Muscle of leg (tissue), 11 donors: ENCODE results near the gene GARRE1. TPM values are rescaled to one million over a fixed set of nuclear protein-coding genes. Genes with fewer than 3 reads are reported as not detected.

ENCODE experiments used
- DNase-seq: peaks from one replicate; pipeline ENCODE4 v3.0.0; 2013
- H3K27ac ChIP-seq: one replicate; pipeline ENCODE4 v1.5.1; 2013; ENCODE audit warnings: mild to moderate bottlenecking, low read length, control low read depth
- H3K27me3 ChIP-seq: one replicate; pipeline ENCODE4 v1.6.1; 2013; ENCODE audit warnings: low read length; ENCODE audit not compliant: control insufficient read depth, insufficient read depth
- H3K36me3 ChIP-seq: one replicate; pipeline ENCODE4 v1.6.1; 2013; ENCODE audit warnings: low read length; ENCODE audit not compliant: control insufficient read depth, insufficient read depth
- H3K4me1 ChIP-seq: one replicate; pipeline ENCODE4 v1.6.1; 2013; ENCODE audit warnings: low read length; ENCODE audit not compliant: control insufficient read depth, insufficient read depth
- H3K4me3 ChIP-seq: one replicate; pipeline ENCODE4 v1.5.1; 2013; ENCODE audit warnings: low read length, control low read depth
- H3K9me3 ChIP-seq: replicated peaks from 2 replicates; pipeline ENCODE4 v1.6.1; 2013; ENCODE audit warnings: low read depth, low read length; ENCODE audit not compliant: control insufficient read depth
- WGBS: methylation state at CpG from one replicate; pipeline ENCODE4 v1.1.5; 2013; ENCODE audit warnings: missing lambda C conversion rate; ENCODE audit not compliant: insufficient coverage; 5-methylcytosine and 5-hydroxymethylcytosine counted together
- polyA plus RNA-seq, 8 donors: library from polyadenylated mRNA; unstranded; fragments of 120-200 nt; gene quantifications; one replicate each; pipeline versions ENCODE4 v1.2.1 to v1.2.3, GENCODE V29; 2013; ENCODE audit warnings: inconsistent platforms in 1 of 8, low replicate concordance in 1 of 8; ENCODE audit not compliant: insufficient read length in 8 of 8, insufficient read depth in 1 of 8
- total RNA-seq: library from RNA; stranded (reverse); fragments of 120-200 nt; gene quantifications from one replicate; pipeline ENCODE4 v1.2.4, GENCODE V29; 2013

The GARRE1 gene
- total and polyA plus RNA-seq, 9 donors, result 18.0 to 24.2 (median 20.8) TPM

DNA sequence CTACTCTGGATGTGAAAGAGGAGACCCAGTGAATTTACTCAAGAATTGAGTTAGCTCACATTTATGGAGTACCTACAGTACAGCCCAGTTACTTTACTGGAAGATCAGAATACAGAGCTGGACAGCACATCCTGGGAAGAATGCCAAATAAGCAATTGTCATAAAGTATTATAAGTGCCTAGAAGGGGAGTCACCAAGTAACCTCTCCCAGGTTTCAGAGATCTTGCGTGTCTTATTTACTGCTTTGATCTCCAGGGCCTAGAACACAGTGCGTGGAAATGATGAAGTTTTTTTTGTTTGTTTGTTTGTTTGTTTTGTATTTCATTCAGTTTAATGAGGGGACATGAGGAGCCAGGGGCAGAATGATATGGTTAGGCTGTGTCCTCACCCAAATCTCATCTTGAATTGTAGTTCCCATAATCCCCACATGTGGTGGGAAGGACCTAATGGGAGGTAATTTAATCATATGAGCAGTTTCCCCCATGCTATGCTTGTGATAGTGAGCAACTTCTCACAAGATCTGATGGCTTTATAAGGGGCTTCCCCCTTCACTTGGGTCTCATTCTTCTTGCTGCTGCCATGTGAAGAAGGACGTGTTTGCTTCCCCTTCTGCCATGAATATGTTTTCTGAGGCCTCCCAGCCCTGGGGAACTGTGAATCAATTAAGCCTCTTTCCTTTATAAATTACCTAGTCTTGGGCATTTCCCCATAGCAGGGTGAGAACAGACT is 5.2 kb downstream of the GARRE1 start:
- Histone ChIP-seq H3K27me3 (no peaks in the 10 kb centered on the region), H3K36me3 (peaks cover 4% of the 10 kb centered on the region), H3K4me3 (no peak overlapping the region), H3K9me3 (no peaks in the 10 kb centered on the region), H3K4me1 (peaks cover 21% of the 10 kb centered on the region), H3K27ac (no peak overlapping the region)
- DNase-seq, result no peak
- WGBS, result 73% methylated on average over 3 of the region's 3 CpGs

DNA sequence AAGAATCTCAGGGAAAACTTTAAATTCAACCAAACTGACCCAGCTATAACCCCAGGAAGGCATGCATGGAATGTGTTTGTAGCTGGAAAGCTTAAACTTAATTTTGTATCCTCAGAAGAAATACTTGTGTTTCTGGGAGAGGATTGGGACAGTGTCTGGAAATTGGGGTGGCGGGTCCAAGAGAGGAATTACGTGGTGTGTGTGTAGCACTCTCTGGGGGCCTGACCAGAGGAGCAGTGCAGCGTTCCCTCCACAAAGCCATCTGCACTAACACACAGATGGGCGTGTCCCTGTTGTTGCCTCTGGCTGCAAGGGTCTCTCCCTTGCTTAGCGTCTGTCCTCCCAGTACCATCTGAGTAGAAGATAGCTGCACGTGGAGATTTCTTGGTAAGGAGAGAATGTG is 6.4 kb downstream of the GARRE1 start:
- H3K27me3 ChIP-seq, result no peaks in the 10 kb centered on the region
- peaks cover 18% of the 10 kb centered on the region for H3K4me1 ChIP-seq
- H3K9me3 ChIP-seq, result no peaks in the 10 kb centered on the region
- WGBS, result 0% methylated on average over 1 of the region's 6 CpGs
- H3K4me3 ChIP-seq, result no peak overlapping the region
- H3K36me3 ChIP-seq, result peaks cover 4% of the 10 kb centered on the region
- peak; percentile 72 for DNase-seq
- peak overlapping the region; percentile 47 for H3K27ac ChIP-seq

DNA sequence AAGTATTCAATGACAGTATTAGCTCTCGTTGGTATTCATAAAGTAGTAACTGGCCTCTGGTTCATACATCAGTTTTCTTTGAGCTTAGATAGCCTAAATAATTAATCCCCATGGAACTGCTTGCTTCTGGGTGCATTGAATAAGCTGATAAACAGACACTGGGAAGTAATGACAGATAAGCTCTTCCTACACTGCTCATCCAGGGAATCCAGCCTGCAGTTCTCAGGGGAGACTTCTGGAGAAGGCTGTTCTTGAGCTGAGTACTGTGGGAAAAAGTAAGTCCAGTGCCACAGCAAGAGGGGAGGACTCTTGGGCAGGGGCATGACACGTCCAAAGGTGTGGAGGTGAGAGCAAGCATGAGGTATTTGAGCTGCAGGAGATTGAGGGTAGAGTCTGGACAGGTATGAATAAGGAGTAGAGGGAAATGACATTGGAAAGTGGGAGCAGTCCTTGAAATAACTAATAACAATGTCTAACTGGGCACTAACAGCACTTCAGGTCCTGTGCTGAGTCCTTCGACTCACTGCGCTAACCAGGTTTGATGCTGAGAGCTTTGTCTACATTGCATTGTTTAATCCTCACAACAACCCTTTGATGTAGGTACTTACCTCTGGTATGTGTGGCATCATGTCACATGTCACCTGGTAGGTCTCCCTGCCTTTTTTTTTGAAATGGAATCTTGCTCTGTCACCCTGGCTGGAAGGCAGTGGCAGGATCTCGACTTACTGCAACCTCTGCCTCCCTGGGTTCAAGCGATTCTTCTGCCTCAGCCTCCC is 7.2 kb downstream of the GARRE1 start:
- peaks cover 16% of the 10 kb centered on the region for H3K4me1 ChIP-seq
- no peak overlapping the region for H3K4me3 ChIP-seq
- H3K36me3 ChIP-seq, result peaks cover 8% of the 10 kb centered on the region
- no peak for DNase-seq
- H3K27ac ChIP-seq, result peak overlapping the region; percentile 48
- 62% methylated on average over 3 of the region's 6 CpGs for WGBS
- no peaks in the 10 kb centered on the region for H3K9me3 ChIP-seq
- no peaks in the 10 kb centered on the region for H3K27me3 ChIP-seq

DNA sequence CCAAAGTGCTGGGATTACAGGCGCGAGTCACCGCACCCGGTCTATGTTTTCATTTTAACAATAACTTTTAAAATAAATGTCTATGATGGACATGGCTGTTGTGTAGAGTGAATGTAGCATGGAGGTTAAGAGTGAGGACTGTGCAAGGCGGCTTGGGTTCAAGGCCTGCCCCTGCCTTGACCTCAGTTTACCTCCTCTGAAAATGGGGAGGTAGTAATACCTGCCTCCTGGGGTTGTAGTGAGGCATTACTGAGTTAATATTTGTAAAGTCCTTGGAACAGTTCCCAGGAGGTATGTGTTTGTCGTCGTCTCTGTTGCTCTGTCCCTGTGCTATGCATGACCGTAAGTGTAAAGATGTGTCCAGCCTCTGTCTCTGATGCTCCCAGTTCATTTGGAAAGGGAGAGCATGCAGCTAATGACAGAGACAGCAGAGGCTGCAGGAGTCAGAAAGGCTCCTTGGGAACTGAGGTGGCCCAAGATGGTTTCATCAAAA is 9.4 kb downstream of the GARRE1 start:
- Histone ChIP-seq H3K9me3 (no peaks in the 10 kb centered on the region), H3K4me3 (no peak overlapping the region), H3K4me1 (peaks cover 17% of the 10 kb centered on the region), H3K27me3 (no peaks in the 10 kb centered on the region), H3K36me3 (peaks cover 5% of the 10 kb centered on the region), H3K27ac (no peak overlapping the region)
- WGBS, result 63% methylated on average over 4 of the region's 8 CpGs
- no peak for DNase-seq

DNA sequence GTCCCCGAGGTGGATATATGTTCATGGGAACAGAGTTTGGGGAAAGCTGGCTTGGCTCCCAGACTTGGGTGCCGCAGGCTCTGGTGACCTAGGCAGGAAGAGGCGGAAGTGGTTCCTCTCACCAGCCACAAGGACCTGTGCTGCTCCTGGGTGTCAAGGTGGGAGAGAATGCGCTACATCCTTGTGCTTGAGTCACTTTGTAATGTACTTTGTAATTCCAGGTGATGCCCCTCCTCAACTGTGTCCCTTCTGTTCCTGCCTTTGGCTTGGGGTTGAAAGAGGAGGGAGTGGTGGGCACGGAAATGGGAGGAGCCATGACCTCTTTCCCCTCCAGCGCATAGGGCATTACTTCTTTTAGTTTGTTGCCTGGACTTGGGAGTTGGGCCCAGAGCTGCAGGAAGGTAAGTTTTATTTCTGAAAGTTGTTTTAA is 10.9 kb downstream of the GARRE1 start:
- H3K9me3 ChIP-seq, result no peaks in the 10 kb centered on the region

DNA sequence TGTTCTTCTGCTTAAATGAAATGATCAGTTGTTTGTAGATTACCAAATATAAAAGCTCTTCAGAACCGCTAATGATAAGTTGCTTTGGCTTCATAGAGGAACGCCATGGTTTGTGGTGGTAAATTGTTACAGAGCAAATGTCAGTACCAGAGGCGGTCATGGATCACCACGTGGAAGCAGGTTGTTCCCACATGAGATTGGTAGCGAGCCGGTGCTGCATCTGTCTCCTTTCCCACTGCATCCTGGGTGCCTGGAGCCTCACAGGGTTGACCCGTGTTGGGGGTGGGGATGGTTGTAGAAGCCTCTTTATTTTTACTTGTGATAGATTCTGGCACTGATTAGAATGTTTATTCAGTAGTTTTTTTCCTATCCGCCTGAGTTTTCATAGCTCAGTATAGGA is 14.7 kb downstream of the GARRE1 start:
- H3K9me3 ChIP-seq, result no peaks in the 10 kb centered on the region
- DNase-seq, result no peak
- H3K36me3 ChIP-seq, result peaks cover 4% of the 10 kb centered on the region
- peak overlapping the region; percentile 96 for H3K27ac ChIP-seq
- H3K4me3 ChIP-seq, result no peak overlapping the region
- peaks cover 18% of the 10 kb centered on the region for H3K4me1 ChIP-seq
- 81% methylated on average over 4 of the region's 8 CpGs for WGBS
- H3K27me3 ChIP-seq, result no peaks in the 10 kb centered on the region

More for the DNA sequence above, 10.9 kb downstream of the GARRE1 start:
- H3K27me3 ChIP-seq, result no peaks in the 10 kb centered on the region
- H3K27ac ChIP-seq, result peak overlapping the region; percentile 52
- peaks cover 23% of the 10 kb centered on the region for H3K4me1 ChIP-seq
- peaks cover 4% of the 10 kb centered on the region for H3K36me3 ChIP-seq
- WGBS, result no CpG with 5 or more reads among the region's 6 CpGs
- DNase-seq, result no peak
- peak overlapping the region; percentile 15 for H3K4me3 ChIP-seq

DNA sequence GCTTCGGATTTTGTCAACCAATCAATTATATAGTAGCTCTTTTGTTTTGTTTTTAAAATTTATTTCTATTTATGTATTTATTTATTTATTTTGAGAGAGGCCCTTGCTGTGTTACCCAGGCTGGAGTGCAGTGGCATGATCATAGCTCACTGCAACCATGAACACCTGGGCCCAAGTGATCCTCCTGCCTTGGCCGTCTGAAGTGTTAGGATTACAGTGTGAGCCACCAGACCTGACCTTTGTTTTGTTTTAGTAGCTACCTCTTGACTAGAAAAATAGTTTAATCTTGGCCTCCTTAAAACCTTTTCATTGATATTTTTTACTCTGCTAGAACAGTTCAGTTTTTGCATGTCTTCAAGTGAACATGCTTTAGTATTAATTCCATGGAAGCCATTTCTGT is 15.1 kb downstream of the GARRE1 start:
- Histone ChIP-seq H3K9me3 (no peaks in the 10 kb centered on the region), H3K27me3 (no peaks in the 10 kb centered on the region), H3K36me3 (peaks cover 4% of the 10 kb centered on the region), H3K27ac (peak overlapping the region; percentile 96), H3K4me3 (no peak overlapping the region), H3K4me1 (peaks cover 20% of the 10 kb centered on the region)
- WGBS, result no CpG with 5 or more reads among the region's 2 CpGs
- DNase-seq, result no peak

DNA sequence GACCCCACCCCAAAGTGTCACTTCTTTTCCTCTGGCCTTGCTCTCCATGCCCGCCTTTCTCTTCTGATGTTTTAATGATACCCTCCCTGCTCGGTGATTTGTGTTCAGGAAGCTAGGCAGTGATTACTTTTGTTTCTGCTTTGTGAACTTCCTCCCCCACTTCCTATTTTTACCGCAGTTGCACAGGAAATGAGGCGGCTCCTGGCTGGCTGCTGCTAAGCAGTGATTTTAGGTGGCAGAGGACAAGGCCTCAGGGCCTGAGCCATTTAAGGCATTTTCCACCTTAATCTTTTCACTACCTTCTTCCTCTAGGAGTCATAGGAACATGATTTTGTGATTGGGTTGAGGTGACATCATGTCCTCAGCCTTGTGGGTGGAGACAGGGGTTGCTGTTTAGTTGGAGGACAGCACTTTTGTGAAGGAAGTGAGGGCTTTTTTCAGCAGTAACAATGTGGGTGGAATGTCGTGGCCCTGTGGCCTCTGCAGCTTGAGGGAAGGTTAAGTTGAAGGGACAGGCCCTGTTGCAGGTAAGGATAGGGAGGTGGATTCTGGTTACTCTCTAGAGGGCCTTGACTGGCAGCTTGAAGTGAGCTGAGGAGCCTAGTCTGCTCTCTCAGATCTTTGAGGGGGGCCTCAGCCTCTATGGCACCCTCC is 15.7 kb downstream of the GARRE1 start:
- Histone ChIP-seq H3K4me3 (no peak overlapping the region), H3K4me1 (peaks cover 21% of the 10 kb centered on the region)
- 10% methylated on average over 1 of the region's 5 CpGs for WGBS

DNA sequence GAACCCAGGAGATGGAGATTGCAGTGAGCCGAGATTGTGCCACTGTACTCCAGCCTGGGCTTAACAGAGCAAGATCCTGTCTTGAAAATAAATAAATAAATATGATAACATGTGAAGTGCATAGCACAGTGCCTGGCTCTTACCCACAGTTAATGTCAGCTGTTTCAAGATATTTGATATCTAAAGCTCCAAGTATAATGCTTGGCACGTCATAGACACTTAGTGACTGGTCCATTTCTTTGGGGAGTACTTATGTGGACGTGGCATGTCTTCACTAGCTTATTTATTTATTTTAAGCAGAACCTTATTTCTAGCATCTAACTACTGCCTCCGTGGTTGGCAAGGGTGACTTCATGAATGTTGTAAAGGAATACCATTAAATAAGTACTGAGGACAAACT is 18.8 kb downstream of the GARRE1 start:
- WGBS, result no CpG with 5 or more reads among the region's 4 CpGs
- no peak overlapping the region for H3K27ac ChIP-seq
- H3K36me3 ChIP-seq, result no peaks in the 10 kb centered on the region
- peaks cover 24% of the 10 kb centered on the region for H3K4me1 ChIP-seq
- DNase-seq, result no peak
- no peak overlapping the region for H3K4me3 ChIP-seq
- no peaks in the 10 kb centered on the region for H3K27me3 ChIP-seq
- H3K9me3 ChIP-seq, result no peaks in the 10 kb centered on the region

More for the DNA sequence above, 15.7 kb downstream of the GARRE1 start:
- H3K27me3 ChIP-seq, result no peaks in the 10 kb centered on the region
- DNase-seq, result peak; percentile 80
- no peaks in the 10 kb centered on the region for H3K9me3 ChIP-seq
- H3K27ac ChIP-seq, result peak overlapping the region; percentile 96
- H3K36me3 ChIP-seq, result peaks cover 4% of the 10 kb centered on the region

DNA sequence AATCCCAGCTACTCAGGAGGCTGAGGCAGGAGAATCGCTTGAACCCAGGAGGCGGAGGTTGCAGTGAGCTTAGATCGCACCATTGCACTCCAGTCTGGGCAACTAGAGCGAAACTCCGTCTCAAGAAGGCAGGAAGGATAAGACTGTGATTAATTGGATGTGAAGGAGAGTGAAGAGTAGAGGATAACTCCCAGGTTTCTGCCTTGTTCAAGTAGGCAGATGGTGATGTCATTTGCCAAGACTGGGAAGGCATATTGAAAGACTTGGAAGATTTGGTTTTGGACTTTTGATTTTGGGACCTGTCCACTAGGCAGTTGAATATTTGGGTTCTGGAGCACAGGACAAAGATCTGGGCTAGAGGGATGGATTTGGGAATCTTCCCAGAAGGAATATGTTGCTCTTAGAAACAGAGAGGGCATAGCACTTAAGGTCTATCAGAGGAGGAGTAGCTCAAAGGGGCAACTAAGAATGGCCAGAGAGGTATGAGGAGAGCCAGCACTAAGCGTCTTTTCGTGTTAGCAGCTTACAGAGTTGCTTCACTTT is 20.0 kb downstream of the GARRE1 start:
- no peak for DNase-seq
- Histone ChIP-seq H3K27me3 (no peaks in the 10 kb centered on the region), H3K4me3 (no peak overlapping the region), H3K4me1 (peaks cover 20% of the 10 kb centered on the region), H3K27ac (peak overlapping the region; percentile 82), H3K36me3 (peaks cover 5% of the 10 kb centered on the region), H3K9me3 (no peaks in the 10 kb centered on the region)
- WGBS, result 82% methylated on average over 5 of the region's 7 CpGs
